Erythroblast (primary cell): ENCODE results near the gene FRAS1.

Experiments used
- GATA1 ChIP-seq: IDR thresholded peaks from 2 replicates; pipeline ENCODE4 v1.6.1; 2011; ENCODE audit warnings: low read depth, mild to moderate bottlenecking, control low read depth, low read length, moderate library complexity
- POLR2A ChIP-seq: IDR thresholded peaks from 2 replicates; pipeline ENCODE4 v1.6.1; 2011; ENCODE audit warnings: mild to moderate bottlenecking, low read length

DNA sequence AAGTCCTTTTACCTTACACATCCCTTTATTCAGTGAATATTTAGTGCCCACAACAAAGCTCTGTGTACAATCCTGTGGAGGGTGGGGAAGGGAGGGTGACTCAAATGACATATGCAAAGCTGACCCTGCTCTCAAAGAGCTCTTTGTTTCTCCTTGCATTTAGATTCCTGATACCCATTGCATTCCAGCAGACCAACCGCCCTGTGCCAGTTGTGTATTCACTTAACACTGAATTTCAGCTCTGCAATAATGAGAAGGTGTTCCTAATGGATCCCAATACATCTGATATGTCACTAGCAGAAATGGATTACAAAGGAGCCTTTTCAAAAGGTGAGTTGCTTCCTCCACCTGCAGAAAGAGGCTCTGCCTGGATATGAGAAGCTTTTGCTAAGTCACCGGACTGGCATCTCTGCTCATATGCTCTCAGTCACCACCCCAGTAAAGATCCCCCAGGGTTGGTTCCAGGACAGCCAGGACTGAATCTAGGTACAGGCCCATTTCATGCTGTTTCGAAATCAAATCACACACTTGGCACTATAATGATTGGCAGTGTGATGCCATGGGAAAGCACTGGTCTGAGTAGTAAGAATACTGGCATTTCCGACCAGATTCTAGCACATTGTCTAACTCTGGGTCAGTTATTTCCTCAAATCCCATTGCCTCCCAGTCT, 477.3 kb downstream of the FRAS1 start:
- no peak for TF ChIP-seq POLR2A
- no peak for TF ChIP-seq GATA1
